ENCODE measurements around the gene KCNIP1. TPM values are rescaled to one million over a fixed set of nuclear protein-coding genes. Genes with fewer than 3 reads are reported as not detected.

KCNIP1 gene
- total RNA-seq, 4 donors from 2014 or later, result 0.34 TPM; not detected in 3

DNA sequence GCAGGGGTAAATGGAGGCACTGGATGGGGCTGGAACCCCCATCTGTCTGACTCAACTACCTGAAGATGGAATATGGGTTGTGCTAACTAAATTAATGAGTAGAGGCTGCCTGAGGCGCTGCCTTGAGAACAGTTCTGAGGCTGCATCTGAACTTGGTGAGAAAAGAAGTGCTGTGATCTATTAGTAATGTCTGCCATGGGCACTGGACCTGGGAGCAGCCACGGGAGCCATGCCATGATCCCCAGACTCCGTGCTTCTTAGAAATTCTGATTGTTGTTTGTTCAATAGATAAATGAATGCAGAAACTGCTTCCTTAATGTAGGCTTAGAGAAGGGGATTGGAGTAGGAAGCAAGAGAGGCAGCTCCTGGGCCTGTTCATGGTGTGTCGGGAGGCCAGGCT lies 80.2 kb downstream of the KCNIP1 start:
- H3K36me3 ChIP-seq, result no peaks in the 10 kb centered on the region
- no peaks in the 10 kb centered on the region for H3K4me1 ChIP-seq
- WGBS, result 67% methylated on average over 4 of the region's 4 CpGs
- H3K4me3 ChIP-seq, result no peak overlapping the region
- TF ChIP-seq EP300 (IDR thresholded peaks at IDR 0.05) (no peak), POLR2AphosphoS5 (IDR thresholded peaks at IDR 0.05) (no peak), POLR2A (IDR thresholded peaks at IDR 0.05) (no peak)
- TF ChIP-seq, protein P1, sequence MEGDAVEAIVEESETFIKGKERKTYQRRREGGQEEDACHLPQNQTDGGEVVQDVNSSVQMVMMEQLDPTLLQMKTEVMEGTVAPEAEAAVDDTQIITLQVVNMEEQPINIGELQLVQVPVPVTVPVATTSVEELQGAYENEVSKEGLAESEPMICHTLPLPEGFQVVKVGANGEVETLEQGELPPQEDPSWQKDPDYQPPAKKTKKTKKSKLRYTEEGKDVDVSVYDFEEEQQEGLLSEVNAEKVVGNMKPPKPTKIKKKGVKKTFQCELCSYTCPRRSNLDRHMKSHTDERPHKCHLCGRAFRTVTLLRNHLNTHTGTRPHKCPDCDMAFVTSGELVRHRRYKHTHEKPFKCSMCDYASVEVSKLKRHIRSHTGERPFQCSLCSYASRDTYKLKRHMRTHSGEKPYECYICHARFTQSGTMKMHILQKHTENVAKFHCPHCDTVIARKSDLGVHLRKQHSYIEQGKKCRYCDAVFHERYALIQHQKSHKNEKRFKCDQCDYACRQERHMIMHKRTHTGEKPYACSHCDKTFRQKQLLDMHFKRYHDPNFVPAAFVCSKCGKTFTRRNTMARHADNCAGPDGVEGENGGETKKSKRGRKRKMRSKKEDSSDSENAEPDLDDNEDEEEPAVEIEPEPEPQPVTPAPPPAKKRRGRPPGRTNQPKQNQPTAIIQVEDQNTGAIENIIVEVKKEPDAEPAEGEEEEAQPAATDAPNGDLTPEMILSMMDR (IDR thresholded peaks at IDR 0.05), result no peak
- no peaks in the 10 kb centered on the region for H3K9me3 ChIP-seq
- DNase-seq (ENCODE audit: low spot score in 2 of 2), result no peak
- no peak overlapping the region for H3K27ac ChIP-seq
- H3K27me3 ChIP-seq, result no peaks in the 10 kb centered on the region

GRCh38 chr5:170584450-170585058 lies 80.7 kb downstream of the KCNIP1 start:
- Histone ChIP-seq H3K36me3 (no peaks in the 10 kb centered on the region), H3K9me3 (no peaks in the 10 kb centered on the region), H3K27me3 (no peaks in the 10 kb centered on the region), H3K4me3 (no peak overlapping the region), H3K27ac (no peak overlapping the region), H3K4me1 (no peaks in the 10 kb centered on the region)
- TF ChIP-seq POLR2A (IDR thresholded peaks at IDR 0.05) (no peak), EP300 (IDR thresholded peaks at IDR 0.05) (no peak), POLR2AphosphoS5 (IDR thresholded peaks at IDR 0.05) (no peak)
- TF ChIP-seq, protein P1 (IDR thresholded peaks at IDR 0.05), result no peak
- DNase-seq (ENCODE audit: low spot score in 2 of 2), result no peak
- WGBS, result 41% methylated on average over 7 of the region's 7 CpGs

GRCh38 chr5:170585273-170585948 lies 81.6 kb downstream of the KCNIP1 start:
- DNase-seq (ENCODE audit: low spot score in 2 of 2), result no peak
- H3K27me3 ChIP-seq, result no peaks in the 10 kb centered on the region
- TF ChIP-seq, protein P1 (IDR thresholded peaks at IDR 0.05), result no peak
- TF ChIP-seq POLR2A (IDR thresholded peaks at IDR 0.05), result no peak
- TF ChIP-seq POLR2AphosphoS5 (IDR thresholded peaks at IDR 0.05), result no peak
- no peak for TF ChIP-seq EP300 (IDR thresholded peaks at IDR 0.05)
- H3K9me3 ChIP-seq, result no peaks in the 10 kb centered on the region
- H3K4me1 ChIP-seq, result no peaks in the 10 kb centered on the region
- 72% methylated on average over 14 of the region's 14 CpGs for WGBS
- H3K27ac ChIP-seq, result no peak overlapping the region
- H3K36me3 ChIP-seq, result no peaks in the 10 kb centered on the region
- no peak overlapping the region for H3K4me3 ChIP-seq

DNA sequence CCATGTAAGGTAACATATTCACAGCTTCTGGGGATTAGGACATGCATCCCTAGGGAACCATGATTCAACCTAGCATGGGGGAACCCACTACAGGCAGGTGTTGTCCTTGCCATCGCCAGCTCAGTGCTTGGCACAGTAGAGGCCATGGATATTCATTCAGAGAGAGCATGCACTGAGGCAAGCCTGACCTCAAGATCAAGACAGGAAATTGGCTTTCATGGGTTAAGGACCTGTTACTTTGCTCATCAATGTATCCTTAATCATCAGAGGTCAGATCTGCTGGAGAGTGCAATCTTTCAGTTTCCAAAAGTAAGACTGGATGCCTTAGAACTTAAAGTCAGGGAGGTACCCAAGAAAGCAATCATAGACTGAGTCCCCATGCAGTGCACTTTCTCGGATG lies 84.0 kb downstream of the KCNIP1 start:
- TF ChIP-seq POLR2A (IDR thresholded peaks at IDR 0.05), result no peak
- no peak for TF ChIP-seq POLR2AphosphoS5 (IDR thresholded peaks at IDR 0.05)
- TF ChIP-seq, protein P1 (IDR thresholded peaks at IDR 0.05), result no peak
- no peak for TF ChIP-seq EP300 (IDR thresholded peaks at IDR 0.05)
- no peaks in the 10 kb centered on the region for H3K9me3 ChIP-seq
- peaks cover 5% of the 10 kb centered on the region for H3K27me3 ChIP-seq
- DNase-seq (ENCODE audit: low spot score in 2 of 2), result no peak
- 42% methylated on average over 2 of the region's 2 CpGs for WGBS
- H3K36me3 ChIP-seq, result no peaks in the 10 kb centered on the region
- no peaks in the 10 kb centered on the region for H3K4me1 ChIP-seq
- H3K4me3 ChIP-seq, result no peak overlapping the region
- no peak overlapping the region for H3K27ac ChIP-seq

GRCh38 chr5:170589643-170590042 lies 85.8 kb downstream of the KCNIP1 start:
- Histone ChIP-seq H3K27me3 (peaks cover 7% of the 10 kb centered on the region), H3K4me1 (no peaks in the 10 kb centered on the region), H3K9me3 (no peaks in the 10 kb centered on the region), H3K27ac (no peak overlapping the region), H3K36me3 (no peaks in the 10 kb centered on the region), H3K4me3 (no peak overlapping the region)
- no peak for TF ChIP-seq EP300 (IDR thresholded peaks at IDR 0.05)
- TF ChIP-seq, protein P1 (IDR thresholded peaks at IDR 0.05), result no peak
- TF ChIP-seq POLR2AphosphoS5 (IDR thresholded peaks at IDR 0.05), result no peak
- TF ChIP-seq POLR2A (IDR thresholded peaks at IDR 0.05), result no peak
- 92% methylated on average over 6 of the region's 6 CpGs for WGBS
- DNase-seq (ENCODE audit: low spot score in 2 of 2), result no peak
